SK-N-MC (cell line): ENCODE results near the gene FGFR4.

Source experiments
- DNase-seq: peaks from one replicate; pipeline ENCODE4 v3.0.0-alpha.2; 2011; ENCODE audit warnings: low read depth, low spot score
- H3K27ac ChIP-seq: fragments of 200-600 bp; sonication (generic); 2 replicates; pipeline ENCODE4 v1.5.1; 2016; ENCODE audit warnings: mixed run types
- H3K36me3 ChIP-seq: fragments of 200-600 bp; sonication (generic); 2 replicates; pipeline ENCODE4 v1.6.1; 2017; ENCODE audit warnings: antibody characterized with exemption, low read length, mixed read lengths; ENCODE audit not compliant: insufficient read depth
- H3K4me3 ChIP-seq: fragments of 200-600 bp; sonication (generic); 2 replicates; pipeline ENCODE4 v1.5.1; 2016
- H3K9ac ChIP-seq: fragments of 200-600 bp; sonication (generic); 2 replicates; pipeline ENCODE4 v1.8.0; 2017; ENCODE audit warnings: mixed run types, mixed read lengths; ENCODE audit not compliant: insufficient read length
- H3K9me3 ChIP-seq: fragments of 200-600 bp; sonication (generic); 2 replicates; pipeline ENCODE4 v1.6.1; 2017; ENCODE audit warnings: low read depth, mild to moderate bottlenecking, antibody characterized with exemption, low read length, moderate library complexity, mixed read lengths
- EZH2 ChIP-seq: fragments of 200-600 bp; sonication (generic); IDR thresholded peaks from one replicate; pipeline ENCODE4 v1.6.1; 2017; ENCODE audit warnings: antibody characterized with exemption
- FOXP2 ChIP-seq: optimal IDR thresholded peaks from 2 replicates; pipeline ENCODE3; 2011; ENCODE audit warnings: mild to moderate bottlenecking, moderate library complexity; ENCODE audit not compliant: insufficient read depth; ENCODE audit errors: extremely low read length, control extremely low read depth
- POLR2AphosphoS5 ChIP-seq: IDR thresholded peaks from 2 replicates; pipeline ENCODE4 v1.6.1; 2012; ENCODE audit warnings: mild to moderate bottlenecking, low read depth, low read length, borderline replicate concordance

The FGFR4 gene

GRCh38 chr5:177134697-177135225 is 48.0 kb downstream of the FGFR4 start:
- TF ChIP-seq EZH2: no peak
- no peak for TF ChIP-seq POLR2AphosphoS5
- no peak for TF ChIP-seq FOXP2
- Histone ChIP-seq H3K4me3 (peak overlapping the region; percentile 92), H3K9me3 (no peaks in the 10 kb centered on the region), H3K9ac (peak overlapping the region; percentile 91), H3K27ac (peak overlapping the region; percentile 45; the same call in 1 of the 2 replicates), H3K36me3 (peaks cover 41% of the 10 kb centered on the region)
- DNase-seq: no peak

DNA sequence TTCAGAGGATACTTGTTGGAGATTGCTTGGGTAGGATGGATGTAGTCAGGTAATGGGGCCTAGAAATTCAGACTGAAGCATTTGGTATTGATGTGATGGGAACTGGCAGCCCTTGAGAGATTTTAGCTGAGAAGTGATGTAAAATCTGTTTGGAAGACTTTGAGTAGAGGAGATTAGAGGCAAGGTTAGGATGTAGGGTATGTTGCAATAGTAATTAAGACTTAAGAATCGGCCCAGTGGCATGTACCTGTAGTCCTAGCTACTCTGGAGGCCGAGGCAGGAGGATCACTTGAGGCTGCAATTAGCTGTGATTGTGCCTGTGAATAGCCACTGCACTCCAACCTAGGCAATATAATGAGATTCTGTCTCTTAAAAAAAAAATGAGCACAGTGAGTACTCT is 53.6 kb downstream of the FGFR4 start:
- Histone ChIP-seq H3K9me3 (no peaks in the 10 kb centered on the region), H3K9ac (no peak overlapping the region), H3K27ac (no peak overlapping the region), H3K36me3 (peaks cover 65% of the 10 kb centered on the region), H3K4me3 (no peak overlapping the region)
- TF ChIP-seq EZH2 (no peak), POLR2AphosphoS5 (no peak), FOXP2 (no peak)
- DNase-seq: no peak

GRCh38 chr5:177141496-177141895 is 54.8 kb downstream of the FGFR4 start:
- Histone ChIP-seq H3K36me3 (peaks cover 56% of the 10 kb centered on the region), H3K9me3 (no peaks in the 10 kb centered on the region), H3K4me3 (no peak overlapping the region), H3K27ac (no peak overlapping the region), H3K9ac (no peak overlapping the region)
- TF ChIP-seq FOXP2 (no peak), POLR2AphosphoS5 (no peak), EZH2 (no peak)
- no peak for DNase-seq

DNA sequence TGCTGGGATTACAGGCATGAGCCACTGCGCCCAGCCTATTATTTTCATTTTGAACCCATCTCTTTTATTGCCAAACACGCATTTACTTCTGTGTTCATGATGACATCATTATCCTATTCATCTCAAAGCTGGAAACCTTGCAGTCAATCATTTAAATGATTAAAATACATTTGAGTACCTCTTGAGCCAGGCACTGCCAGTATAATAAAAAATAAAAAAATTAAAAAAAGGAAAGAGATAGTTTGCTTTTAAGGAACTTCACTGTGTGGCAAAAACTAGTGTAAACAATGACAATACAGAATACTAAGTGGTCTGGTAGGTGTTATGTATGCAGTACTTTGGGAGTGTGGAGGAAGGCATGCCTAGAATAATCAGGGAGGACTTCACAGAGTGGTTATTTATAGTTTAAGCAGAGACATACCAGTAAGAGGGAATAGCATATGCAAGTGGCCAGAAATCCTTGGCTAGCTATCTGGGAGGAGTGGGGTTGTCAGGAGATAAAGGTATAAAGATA is 55.4 kb downstream of the FGFR4 start:
- Histone ChIP-seq H3K36me3 (peaks cover 52% of the 10 kb centered on the region), H3K9me3 (no peaks in the 10 kb centered on the region), H3K4me3 (no peak overlapping the region), H3K27ac (no peak overlapping the region), H3K9ac (no peak overlapping the region)
- no peak for DNase-seq
- TF ChIP-seq FOXP2: no peak
- no peak for TF ChIP-seq POLR2AphosphoS5
- TF ChIP-seq EZH2: no peak

GRCh38 chr5:177142778-177143177 is 56.1 kb downstream of the FGFR4 start:
- no peak for DNase-seq
- Histone ChIP-seq H3K9me3 (no peaks in the 10 kb centered on the region), H3K9ac (no peak overlapping the region), H3K36me3 (peaks cover 52% of the 10 kb centered on the region), H3K27ac (no peak overlapping the region), H3K4me3 (no peak overlapping the region)
- TF ChIP-seq FOXP2: no peak
- TF ChIP-seq EZH2: no peak
- TF ChIP-seq POLR2AphosphoS5: no peak

DNA sequence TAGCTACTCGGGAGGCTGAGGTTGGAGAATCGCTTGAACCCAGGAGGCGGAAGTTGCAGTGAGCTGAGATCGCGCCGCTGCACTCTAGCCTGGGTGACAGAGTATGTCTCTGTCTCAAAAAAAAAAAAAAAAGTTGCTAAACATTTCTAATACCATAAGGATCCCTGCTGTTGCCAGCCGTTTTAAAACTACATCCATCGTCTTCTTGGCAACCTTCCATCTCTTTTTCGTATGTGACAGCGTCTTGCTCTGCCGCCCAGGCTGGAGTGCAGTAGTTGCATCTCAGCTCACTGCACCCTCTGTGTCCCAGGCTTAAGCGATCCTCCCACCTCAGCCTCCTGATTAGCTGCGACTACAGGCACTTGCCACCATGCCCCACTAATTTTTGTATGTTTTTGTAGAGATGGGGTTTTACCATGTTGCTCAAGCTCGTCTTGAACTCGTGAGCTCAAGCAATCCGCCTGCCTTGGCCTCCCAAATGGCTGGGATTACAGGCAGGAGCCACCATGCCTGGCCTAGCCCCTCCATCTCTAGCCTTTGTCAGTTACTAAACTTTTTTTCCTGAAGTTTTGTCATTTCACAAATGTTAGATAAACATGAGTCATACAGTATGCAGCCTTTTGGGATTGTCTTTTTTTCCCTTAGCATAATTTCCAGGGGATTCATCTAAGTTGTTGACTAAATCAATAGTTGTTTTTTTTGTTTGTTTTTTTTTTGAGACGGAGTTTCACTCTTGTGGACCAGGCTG is 60.4 kb downstream of the FGFR4 start:
- H3K9me3 ChIP-seq: no peaks in the 10 kb centered on the region
- no peak for TF ChIP-seq POLR2AphosphoS5
- no peak for TF ChIP-seq FOXP2
- no peak for TF ChIP-seq EZH2
- no peak for DNase-seq
- H3K36me3 ChIP-seq: peaks cover 38% of the 10 kb centered on the region
- H3K4me3 ChIP-seq: no peak overlapping the region
- no peak overlapping the region for H3K27ac ChIP-seq
- no peak overlapping the region for H3K9ac ChIP-seq
